ENCODE results near the gene KRT36. TPM values are rescaled to one million over a fixed set of nuclear protein-coding genes. Genes with fewer than 3 reads are reported as not detected.

The KRT36 gene
- total and polyA plus RNA-seq, 2 of the 8 experiments (the other 6 are each of a cell fraction or from before 2014, with no cell fraction given): not detected

DNA sequence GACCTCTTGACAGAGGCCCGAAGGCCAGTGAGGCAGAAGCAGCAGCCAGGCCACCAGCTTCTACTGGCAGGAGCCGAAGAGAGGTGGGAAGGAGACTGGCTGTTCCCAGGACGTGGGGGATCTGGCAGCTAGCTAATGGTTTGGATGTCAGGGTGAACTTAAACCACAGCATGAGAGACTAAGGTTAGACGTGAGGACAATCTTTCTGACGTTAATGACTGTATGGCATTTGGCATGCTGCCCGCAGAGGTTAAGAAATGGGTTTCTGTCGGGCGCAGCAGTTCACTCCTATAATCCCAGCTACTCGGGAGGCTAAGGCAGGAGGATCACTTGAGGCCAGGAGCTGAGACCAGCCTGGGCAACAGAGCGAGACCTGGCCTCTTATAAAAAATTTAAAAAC, 22.0 kb upstream of the KRT36 start:
- Histone ChIP-seq H3K4me1 (replicated peaks in 1 of 4; ENCODE audit: control insufficient read depth in 3 of 4, insufficient read depth in 4 of 4, low read length in 3 of 4) (peaks cover 0 to 5% (median 3%) of the 10 kb centered on the region in 4 experiments; a peak in 5 of 7 replicates), H2BK15ac (ENCODE audit: low read length) (no peak overlapping the region), H3K23ac (ENCODE audit: insufficient read length) (no peak overlapping the region), H3K56ac (replicated peaks; ENCODE audit: insufficient read length, low read depth, low read length) (no peak overlapping the region), H3K79me2 (ENCODE audit: control insufficient read depth in 1 of 2, insufficient read depth in 2 of 2, low read length in 2 of 2) (no peaks in the 10 kb centered on the region), H3K79me1 (ENCODE audit: low read depth, low read length) (no peaks in the 10 kb centered on the region), H4K20me1 (replicated peaks in 1 of 2; ENCODE audit: control insufficient read depth in 1 of 2, insufficient read depth in 2 of 2, low read length in 2 of 2) (no peaks in the 10 kb centered on the region), H4K8ac (ENCODE audit: extremely low read depth, insufficient read depth, low read length) (no peak overlapping the region), H3K18ac (ENCODE audit: extremely low read depth, low read length) (no peak overlapping the region), H2BK120ac (replicated peaks; ENCODE audit: low read depth, low read length) (no peak overlapping the region), H3K4me2 (ENCODE audit: insufficient read depth in 1 of 2, low read depth in 2 of 2, low read length in 2 of 2) (no peak overlapping the region), H2AK5ac (ENCODE audit: low read depth, low read length) (no peak overlapping the region), H3K14ac (ENCODE audit: insufficient read length) (no peak overlapping the region), H3K9me3 (ENCODE audit: insufficient read depth in 2 of 2, low read depth in 1 of 2, low read length in 1 of 2) (no peaks in the 10 kb centered on the region), H4K5ac (ENCODE audit: insufficient read length, low read depth, low read length) (no peak overlapping the region), H3K9ac (replicated peaks in 1 of 4; ENCODE audit: extremely low read depth in 1 of 4, low read depth in 3 of 4, low read length in 3 of 4) (no peak overlapping the region), H3K27me3 (replicated peaks in 1 of 4; ENCODE audit: control insufficient read depth in 3 of 4, extremely low read depth in 1 of 4, insufficient read depth in 3 of 4, low read length in 3 of 4) (no peaks in the 10 kb centered on the region; a peak in 1 of 7 replicates), H4K91ac (replicated peaks; ENCODE audit: insufficient read length, low read length) (no peak overlapping the region), H2BK20ac (ENCODE audit: low read length) (no peak overlapping the region), H3K36me3 (ENCODE audit: control insufficient read depth in 2 of 4, insufficient read depth in 4 of 4, low read length in 3 of 4) (no peaks in the 10 kb centered on the region), H2BK12ac (ENCODE audit: low read depth, low read length) (peak overlapping the region; percentile 42; the same call in 1 of the 2 replicates), H3K23me2 (ENCODE audit: low read depth, low read length) (no peaks in the 10 kb centered on the region; the same call in 1 of the 2 replicates), H2BK5ac (ENCODE audit: low read depth, low read length) (no peak overlapping the region), H2AFZ (ENCODE audit: low read length) (no peak overlapping the region), H3K27ac (ENCODE audit: low read depth, low read length) (no peak overlapping the region), H3K4ac (replicated peaks; ENCODE audit: insufficient read length, low read depth, low read length) (no peak overlapping the region), H3K4me3 (ENCODE audit: extremely low read depth in 1 of 4, insufficient read depth in 2 of 4, low read depth in 3 of 4, low read length in 4 of 4) (no peak overlapping the region)
- no peak for TF ChIP-seq JUND (IDR thresholded peaks at IDR 0.05; ENCODE audit: low read length)
- TF ChIP-seq EZH2 (IDR thresholded peaks at IDR 0.05; ENCODE audit: low read depth, low read length, severe bottlenecking): no peak
- no peak for TF ChIP-seq EGR1 (IDR thresholded peaks at IDR 0.05; ENCODE audit: borderline replicate concordance, low read depth, low read length)
- no peak for TF ChIP-seq KDM1A (IDR thresholded peaks at IDR 0.05; ENCODE audit: borderline replicate concordance, low read length)
- TF ChIP-seq SRF (IDR thresholded peaks at IDR 0.05; ENCODE audit: low read depth, low read length): no peak
- no peak for TF ChIP-seq CTBP2 (IDR thresholded peaks at IDR 0.05; ENCODE audit: borderline replicate concordance, insufficient read depth, insufficient read length, low read length)
- no peak for TF ChIP-seq BRCA1 (IDR thresholded peaks at IDR 0.05; ENCODE audit: low read depth, low read length)
- no peak for TF ChIP-seq SP4 (IDR thresholded peaks at IDR 0.05; ENCODE audit: low read length)
- no peak for TF ChIP-seq EP300 (IDR thresholded peaks at IDR 0.05; ENCODE audit: borderline replicate concordance in 1 of 2, low read depth in 2 of 2, low read length in 2 of 2)
- no peak for TF ChIP-seq POLR2A (IDR thresholded peaks at IDR 0.05; ENCODE audit: control extremely low read depth in 1 of 2, low read depth in 2 of 2, low read length in 2 of 2)
- no peak for TF ChIP-seq CHD2 (IDR thresholded peaks at IDR 0.05; ENCODE audit: low read length)
- TF ChIP-seq SIN3A (conservative IDR thresholded peaks at IDR 0.05 in 1 of 2, IDR thresholded peaks at IDR 0.05 in 1 of 2; ENCODE audit: low read depth in 1 of 2, low read length in 2 of 2): no peak
- no peak for TF ChIP-seq SIX5 (IDR thresholded peaks at IDR 0.05; ENCODE audit: low read depth, low read length)
- TF ChIP-seq SUZ12 (IDR thresholded peaks at IDR 0.05; ENCODE audit: low read length): no peak
- FAIRE-seq (no peak), DNase-seq (ENCODE audit: low read depth in 1 of 2, low spot score in 2 of 2) (no peak)
- WGBS, 2 experiments (ENCODE audit: extremely low coverage in 1 of 2, insufficient coverage in 1 of 2, insufficient read length in 1 of 2, insufficient replicate concordance in 2 of 2, low coverage in 1 of 2, low lambda C conversion rate in 2 of 2, missing lambda C conversion rate in 1 of 2): 94% methylated on average over 10 of the region's 10 CpGs; no CpG with 5 or more reads in 1 of the 2 experiments
- ChIA-PET CTCF (ENCODE audit: partially characterized antibody) (interaction anchor here (0.6 to 33.9 kb wide), 6 partner anchors 11 to 626 kb away, joined by 3 to 427 read pairs (median 3); partner anchors contain the start of genes KRT20 and KRT36), POLR2A (ENCODE audit: partially characterized antibody) (interaction anchor here (1.1 to 2.5 kb wide), 3 partner anchors 9 to 37 kb away, joined by 3 to 8 read pairs (median 3); no protein-coding TSS in a partner anchor)
